WTC11 (cell line): ENCODE data around the gene VWF.

Experiments
- ATF2 ChIP-seq: sonication (generic); formaldehyde crosslinking; IDR thresholded peaks from 2 replicates; pipeline ENCODE4 v1.8.1; 2022; ENCODE audit warnings: low read depth, missing genetic modification reagents, borderline replicate concordance
- CREB1 ChIP-seq: sonication (generic); formaldehyde crosslinking; IDR thresholded peaks from 2 replicates; pipeline ENCODE4 v1.8.0; 2023; ENCODE audit warnings: mild to moderate bottlenecking, missing genetic modification reagents
- CTCF ChIP-seq: fragments of 200-600 bp; IDR thresholded peaks from 2 replicates; pipeline ENCODE4 v1.8.0; 2022; ENCODE audit warnings: antibody characterized with exemption
- NFE2L1 ChIP-seq: sonication (generic); formaldehyde crosslinking; IDR thresholded peaks from 2 replicates; pipeline ENCODE4 v1.8.1; 2023; ENCODE audit warnings: missing genetic modification reagents
- NFYB ChIP-seq: sonication (generic); formaldehyde crosslinking; conservative IDR thresholded peaks from 2 replicates; pipeline ENCODE4 v1.8.0; 2022; ENCODE audit warnings: low read depth, missing genetic modification reagents
- NR2C2 ChIP-seq: sonication (generic); formaldehyde crosslinking; IDR thresholded peaks from 2 replicates; pipeline ENCODE4 v1.8.0; 2022; ENCODE audit warnings: mild to moderate bottlenecking, missing genetic modification reagents
- PRRX2 ChIP-seq: fragments of 250-450 bp; sonication (Bioruptor Pico); IDR thresholded peaks from 2 replicates; pipeline ENCODE4 v1.8.0; 2021; ENCODE audit warnings: mild to moderate bottlenecking
- RELA ChIP-seq: sonication (generic); formaldehyde crosslinking; IDR thresholded peaks from 2 replicates; pipeline ENCODE4 v1.8.1; 2022; ENCODE audit warnings: missing genetic modification reagents, mild to moderate bottlenecking, borderline replicate concordance
- TEAD4 ChIP-seq: sonication (generic); formaldehyde crosslinking; IDR thresholded peaks from 2 replicates; pipeline ENCODE4 v1.8.0; 2022; ENCODE audit warnings: mild to moderate bottlenecking, missing genetic modification reagents
- USF1 ChIP-seq: sonication (generic); formaldehyde crosslinking; IDR thresholded peaks from 2 replicates; pipeline ENCODE4 v1.8.0; 2022; ENCODE audit warnings: mild to moderate bottlenecking, missing genetic modification reagents
- USF2 ChIP-seq: sonication (generic); formaldehyde crosslinking; IDR thresholded peaks from 2 replicates; pipeline ENCODE4 v1.8.1; 2023; ENCODE audit warnings: mild to moderate bottlenecking, missing genetic modification reagents, moderate library complexity

GRCh38 chr12:6046511-6047180 is 77.8 kb downstream of the VWF start:
- TF ChIP-seq USF1 (CRISPR knock-in tag) = no peak
- TF ChIP-seq USF2 (CRISPR knock-in tag) = no peak
- TF ChIP-seq CTCF = no peak
- no peak for TF ChIP-seq NR2C2 (CRISPR knock-in tag)
- no peak for TF ChIP-seq RELA
- TF ChIP-seq NFE2L1 (CRISPR knock-in tag) = no peak
- no peak for TF ChIP-seq PRRX2 (CRISPR knock-in tag)
- no peak for TF ChIP-seq NFYB (CRISPR knock-in tag)
- no peak for TF ChIP-seq CREB1 (CRISPR knock-in tag)
- no peak for TF ChIP-seq ATF2 (CRISPR knock-in tag)
- no peak for TF ChIP-seq TEAD4 (CRISPR knock-in tag)
